DND-41 (cell line): ENCODE data around the gene NDRG2.
"Not testable (repeated sequence)": the region's sequence is repeated elsewhere in the genome, so short reads cannot be mapped to it uniquely, and the experiment has no call there.

Experiments used
- CTCF ChIP-seq: IDR thresholded peaks from 2 replicates; pipeline ENCODE4 v1.5.1; 2012; ENCODE audit warnings: borderline replicate concordance, low read length, moderate library complexity, mild to moderate bottlenecking; ENCODE audit not compliant: poor library complexity, severe bottlenecking; ENCODE audit errors: extremely low read depth
- EZH2 ChIP-seq: IDR thresholded peaks from 3 replicates; pipeline ENCODE4 v1.6.1; 2012; ENCODE audit warnings: borderline replicate concordance, low read depth, mild to moderate bottlenecking, moderate library complexity, low read length, inconsistent platforms; ENCODE audit not compliant: severe bottlenecking

DNA sequence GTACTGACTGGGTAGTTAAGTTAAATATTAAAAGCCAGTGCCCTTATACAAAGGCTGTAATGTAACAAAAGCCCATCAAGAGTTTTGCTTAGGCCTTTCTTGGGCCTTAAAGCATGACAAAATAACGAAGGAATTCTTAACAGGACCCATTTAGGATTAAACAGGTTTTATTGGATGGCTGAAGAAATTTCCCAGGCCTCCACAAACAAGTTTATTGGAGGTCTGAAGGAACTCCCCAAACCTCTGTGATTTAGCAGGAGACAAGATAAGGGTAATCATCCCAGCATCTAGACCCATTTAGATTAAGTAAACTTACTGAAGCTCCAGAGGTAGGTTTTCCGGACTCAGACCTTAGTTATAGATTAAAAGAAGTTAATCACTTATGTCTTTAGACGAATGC lies 15.1 kb downstream of the NDRG2 start:
- not testable (repeated sequence) for TF ChIP-seq CTCF, EZH2
